NCI-H2029 (cell line): ENCODE data around the gene UNKL.

ENCODE experiments used
- DNase-seq: peaks from one replicate; lab custom pipeline; 2025; lab: John Stamatoyannopoulos, UW

The UNKL gene

DNA sequence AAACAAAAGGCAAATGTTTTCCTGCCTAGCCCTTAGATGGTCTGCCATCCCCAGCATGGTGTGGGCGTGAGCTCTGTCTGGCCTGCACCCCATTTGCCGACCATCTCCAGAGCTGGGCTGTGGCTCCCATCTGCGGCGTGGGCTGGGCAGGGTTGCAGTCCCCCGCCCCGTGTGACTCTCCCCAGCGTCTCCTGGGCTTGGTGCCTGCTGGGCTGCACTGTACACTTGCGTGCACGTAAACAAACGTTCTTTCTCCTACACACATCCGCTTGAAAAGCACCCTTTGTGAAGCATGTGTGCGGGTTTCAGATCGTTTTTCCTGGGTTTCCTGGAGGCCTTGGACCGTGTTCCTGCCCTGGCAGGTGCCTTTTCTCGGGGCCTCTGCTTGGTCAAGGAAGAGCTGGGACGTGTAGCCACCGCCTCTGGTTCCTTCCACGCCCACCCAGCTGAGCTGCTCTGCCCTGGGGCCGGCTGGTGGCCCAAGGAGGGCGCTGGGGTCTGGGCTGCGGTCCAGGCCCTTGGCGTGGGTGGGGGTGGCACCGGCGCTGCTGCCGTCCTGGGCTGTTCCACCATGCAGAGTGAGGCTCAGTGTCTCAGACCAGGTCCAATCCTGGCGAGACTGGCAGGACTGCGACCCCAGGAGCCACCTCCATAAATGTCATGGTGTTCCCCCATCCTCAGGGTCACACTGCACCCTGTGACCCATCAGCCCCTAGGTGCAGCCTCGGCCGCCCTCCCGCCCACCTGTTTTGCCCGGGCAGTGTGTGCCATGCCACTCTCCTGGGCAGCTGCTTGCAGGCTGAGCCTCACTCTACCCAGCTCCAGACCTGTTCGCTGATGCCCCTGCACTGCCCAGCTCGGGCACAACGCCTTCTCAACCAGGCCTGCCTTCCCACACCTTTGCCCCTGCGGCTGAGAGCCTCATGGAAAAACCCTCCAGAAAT, 90.9 kb downstream of the UNKL start:
- peak; percentile 66 for DNase-seq

DNA sequence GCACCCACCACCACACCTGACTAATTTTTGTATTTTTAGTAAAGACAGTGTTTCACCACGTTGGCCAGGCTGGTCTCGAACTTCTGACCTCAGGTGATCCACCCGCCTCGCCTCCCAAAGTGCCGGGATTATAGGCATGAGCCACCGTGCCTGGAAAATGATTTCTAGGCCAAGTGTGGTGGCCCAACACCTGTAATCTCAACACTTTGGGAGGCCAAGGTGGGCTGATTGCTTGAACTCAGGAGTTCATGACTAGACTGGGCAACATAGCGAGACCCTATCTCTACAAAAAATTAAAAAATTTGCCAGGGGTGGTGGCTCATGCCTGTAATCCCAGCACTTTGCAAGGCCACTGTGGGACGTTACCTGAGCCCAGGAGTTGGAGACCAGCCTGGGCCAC, 92.1 kb downstream of the UNKL start:
- DNase-seq, result no peak

DNA sequence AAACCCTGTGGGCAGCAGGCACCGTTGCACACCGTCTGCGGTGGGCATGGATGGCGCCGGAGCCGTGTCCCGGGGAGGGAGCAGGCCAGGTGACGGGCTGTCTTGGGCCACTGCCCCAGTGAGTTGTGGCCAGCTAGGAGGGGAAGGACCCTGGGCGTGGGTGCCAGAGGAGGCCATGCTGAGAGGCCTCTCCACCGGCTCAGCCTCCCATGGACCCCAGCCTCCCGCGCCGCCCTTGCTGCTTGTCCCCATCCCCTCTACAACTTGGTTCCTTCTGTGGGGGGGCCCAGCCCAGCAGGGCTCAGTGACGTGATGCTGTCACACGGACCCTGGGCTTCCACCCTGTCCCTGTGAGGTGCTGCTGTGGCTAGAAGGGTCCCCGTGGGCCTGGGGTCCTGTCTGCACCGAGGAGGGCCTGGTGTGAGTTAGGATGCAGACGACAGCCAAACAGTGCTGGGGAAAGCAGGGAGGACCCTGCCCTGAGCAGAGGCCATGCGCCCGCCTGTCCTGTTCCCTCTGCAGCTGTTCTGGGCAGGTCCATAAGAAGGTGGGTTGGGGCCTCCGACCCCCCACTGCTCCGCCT, 93.8 kb downstream of the UNKL start:
- DNase-seq, result no peak

DNA sequence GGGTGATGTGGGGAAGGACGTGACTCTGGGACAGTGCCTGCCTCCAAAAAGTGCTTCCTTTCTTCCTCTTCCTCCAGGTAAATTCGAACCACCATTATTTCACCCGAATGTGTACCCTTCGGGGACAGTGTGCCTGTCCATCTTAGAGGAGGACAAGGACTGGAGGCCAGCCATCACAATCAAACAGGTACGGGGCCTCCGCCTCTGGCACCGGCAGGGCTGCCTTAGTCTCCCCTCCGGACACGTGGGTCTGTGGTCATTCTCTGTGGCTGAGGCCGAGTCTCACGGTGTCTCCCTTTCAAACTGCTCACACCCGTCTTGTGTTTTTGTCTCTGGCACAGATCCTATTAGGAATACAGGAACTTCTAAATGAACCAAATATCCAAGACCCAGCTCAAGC, 94.4 kb downstream of the UNKL start:
- DNase-seq, result no peak

DNA sequence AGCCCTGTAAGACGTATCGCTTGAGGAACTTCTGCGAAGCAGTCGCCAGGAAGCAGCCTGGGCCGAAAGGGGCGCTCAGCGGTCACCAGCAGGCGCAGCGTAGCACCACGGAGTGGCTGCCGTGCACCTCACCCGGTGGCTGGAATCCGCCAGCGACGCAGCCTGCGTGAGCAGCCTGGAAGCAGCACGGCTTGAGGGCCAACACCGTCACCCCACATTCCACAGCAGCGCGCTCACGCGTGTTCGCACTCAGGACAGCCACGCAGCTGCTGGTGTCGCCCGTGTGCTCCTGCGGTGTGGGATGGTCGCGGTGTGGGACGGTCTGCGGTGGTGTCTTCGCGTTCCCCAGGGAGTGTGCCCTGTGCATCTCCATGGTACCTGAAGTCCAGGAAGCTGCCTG, 95.5 kb downstream of the UNKL start:
- no peak for DNase-seq

DNA sequence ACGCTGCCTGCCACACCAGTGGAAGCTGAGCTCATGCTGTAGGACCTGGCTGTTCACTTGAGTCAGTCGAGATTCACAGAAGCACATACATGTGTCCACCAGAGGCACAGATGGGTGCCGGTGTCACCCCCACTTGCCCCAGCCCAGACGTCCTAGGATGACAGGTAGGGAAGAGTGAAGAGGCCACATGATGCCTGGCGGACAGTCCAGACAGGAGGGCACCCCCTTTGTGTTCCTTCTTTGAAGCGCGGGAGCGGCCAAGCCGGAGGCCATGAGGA, 96.3 kb downstream of the UNKL start:
- DNase-seq, result no peak

- DNase-seq, result no peak
These were observed 96.8 kb downstream of the UNKL start for GRCh38 chr16:1317479-1318267.

DNA sequence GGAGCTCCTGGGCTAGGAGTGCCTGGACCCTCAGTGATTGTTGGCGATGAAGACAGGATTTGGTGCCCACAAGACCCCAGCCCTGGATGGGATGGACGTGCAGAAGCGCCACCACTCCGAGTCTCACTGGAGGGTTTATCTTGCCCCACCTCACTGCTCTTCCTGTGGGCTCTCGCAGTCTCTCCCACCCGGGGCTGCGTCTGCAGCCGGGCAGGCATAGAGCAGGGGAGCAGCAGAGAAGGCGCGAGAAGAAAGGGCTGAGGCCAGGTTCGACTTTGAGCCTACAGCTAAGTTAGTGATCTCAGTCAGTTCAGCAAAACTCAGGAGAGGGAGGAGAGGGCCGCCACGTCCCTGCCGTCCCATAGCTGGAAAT, 98.5 kb downstream of the UNKL start:
- DNase-seq, result no peak

GRCh38 chr16:1315081-1316032, 99.1 kb downstream of the UNKL start:
- no peak for DNase-seq

DNA sequence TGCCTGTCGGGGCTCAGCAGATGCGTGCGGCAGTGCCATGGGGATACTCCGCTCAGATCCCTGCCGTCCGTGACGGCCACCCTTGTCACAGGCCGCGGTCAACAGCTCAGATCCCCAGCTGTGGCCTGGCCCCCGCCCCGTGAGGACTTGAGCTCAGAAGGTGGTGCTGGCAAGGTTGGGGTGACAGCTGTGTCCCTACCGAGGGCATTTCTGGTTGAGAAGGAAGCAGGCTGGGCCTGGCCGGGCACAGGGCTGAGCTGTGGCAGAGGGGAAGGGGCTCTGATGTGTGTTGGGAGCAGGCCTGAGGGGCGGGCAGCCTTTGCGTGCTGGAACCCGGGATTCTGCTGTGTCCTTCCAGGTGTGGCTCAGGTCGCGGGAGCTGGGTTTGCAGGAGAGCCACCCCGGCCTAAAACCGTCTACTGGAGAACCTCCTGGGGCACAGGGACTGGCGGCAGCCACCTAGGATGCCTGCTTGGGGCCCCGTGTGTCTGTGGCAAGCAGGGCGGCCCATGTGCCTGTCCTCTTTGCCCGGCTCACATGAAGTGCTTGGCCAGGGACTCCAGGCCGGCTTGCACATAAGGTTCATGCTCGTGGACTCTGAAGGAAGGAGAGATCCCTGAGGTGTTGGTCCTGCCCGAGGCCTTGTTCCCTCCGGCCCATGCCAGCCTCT, 100.0 kb downstream of the UNKL start:
- DNase-seq, result no peak

GRCh38 chr16:1313721-1314369, 100.7 kb downstream of the UNKL start:
- no peak for DNase-seq
